SK-N-MC (cell line): ENCODE data around the gene DYNLT5.
"Not testable (repeated sequence)": the region's sequence is repeated elsewhere in the genome, so short reads cannot be mapped to it uniquely, and the experiment has no call there.

Source experiments
- DNase-seq: peaks from one replicate; pipeline ENCODE4 v3.0.0-alpha.2; 2011; ENCODE audit warnings: low read depth, low spot score
- H3K27ac ChIP-seq: fragments of 200-600 bp; sonication (generic); 2 replicates; pipeline ENCODE4 v1.5.1; 2016; ENCODE audit warnings: mixed run types
- H3K36me3 ChIP-seq: fragments of 200-600 bp; sonication (generic); 2 replicates; pipeline ENCODE4 v1.6.1; 2017; ENCODE audit warnings: antibody characterized with exemption, low read length, mixed read lengths; ENCODE audit not compliant: insufficient read depth
- H3K4me3 ChIP-seq: fragments of 200-600 bp; sonication (generic); 2 replicates; pipeline ENCODE4 v1.5.1; 2016
- H3K9ac ChIP-seq: fragments of 200-600 bp; sonication (generic); 2 replicates; pipeline ENCODE4 v1.8.0; 2017; ENCODE audit warnings: mixed run types, mixed read lengths; ENCODE audit not compliant: insufficient read length
- H3K9me3 ChIP-seq: fragments of 200-600 bp; sonication (generic); 2 replicates; pipeline ENCODE4 v1.6.1; 2017; ENCODE audit warnings: low read depth, mild to moderate bottlenecking, antibody characterized with exemption, low read length, moderate library complexity, mixed read lengths
- EZH2 ChIP-seq: fragments of 200-600 bp; sonication (generic); IDR thresholded peaks from one replicate; pipeline ENCODE4 v1.6.1; 2017; ENCODE audit warnings: antibody characterized with exemption
- FOXP2 ChIP-seq: optimal IDR thresholded peaks from 2 replicates; pipeline ENCODE3; 2011; ENCODE audit warnings: mild to moderate bottlenecking, moderate library complexity; ENCODE audit not compliant: insufficient read depth; ENCODE audit errors: extremely low read length, control extremely low read depth
- POLR2AphosphoS5 ChIP-seq: IDR thresholded peaks from 2 replicates; pipeline ENCODE4 v1.6.1; 2012; ENCODE audit warnings: mild to moderate bottlenecking, low read depth, low read length, borderline replicate concordance

The DYNLT5 gene

GRCh38 chr1:66729119-66729518 lies 23.1 kb upstream of the DYNLT5 start:
- DNase-seq = no peak
- Histone ChIP-seq H3K9ac (no peak overlapping the region), H3K36me3 (no peaks in the 10 kb centered on the region), H3K4me3 (peak overlapping the region; percentile 52), H3K9me3 (no peaks in the 10 kb centered on the region), H3K27ac (peak overlapping the region; percentile 88)
- TF ChIP-seq EZH2 (no peak), FOXP2 (peak; percentile 41)

GRCh38 chr1:66729523-66729922 lies 22.7 kb upstream of the DYNLT5 start:
- Histone ChIP-seq H3K9ac (no peak overlapping the region), H3K36me3 (no peaks in the 10 kb centered on the region), H3K27ac (peak overlapping the region; percentile 88), H3K9me3 (no peaks in the 10 kb centered on the region), H3K4me3 (peak overlapping the region; percentile 52)
- no peak for DNase-seq
- TF ChIP-seq EZH2 = no peak

- no peak overlapping the region for H3K9ac ChIP-seq
- no peaks in the 10 kb centered on the region for H3K36me3 ChIP-seq
- H3K9me3 ChIP-seq = no peaks in the 10 kb centered on the region
- no peak overlapping the region for H3K27ac ChIP-seq
- H3K4me3 ChIP-seq = no peak overlapping the region
- TF ChIP-seq EZH2 (no peak), POLR2AphosphoS5 (no peak), FOXP2 (no peak)
- DNase-seq = no peak
Observed at GRCh38 chr1:66730462-66730861, 21.8 kb upstream of the DYNLT5 start.

- Histone ChIP-seq H3K9me3 (no peaks in the 10 kb centered on the region), H3K27ac (no peak overlapping the region), H3K36me3 (no peaks in the 10 kb centered on the region), H3K4me3 (no peak overlapping the region), H3K9ac (no peak overlapping the region)
- TF ChIP-seq EZH2 (no peak), FOXP2 (no peak), POLR2AphosphoS5 (no peak)
- no peak for DNase-seq
Observed at GRCh38 chr1:66731170-66731865, 20.9 kb upstream of the DYNLT5 start.

- Histone ChIP-seq H3K9me3 (no peaks in the 10 kb centered on the region), H3K4me3 (peak overlapping the region; percentile 23; the same call in 1 of the 2 replicates), H3K9ac (peak overlapping the region; percentile 40), H3K36me3 (no peaks in the 10 kb centered on the region), H3K27ac (peak overlapping the region; percentile 71; the same call in 1 of the 2 replicates)
- DNase-seq = no peak
- no peak for TF ChIP-seq POLR2AphosphoS5
- TF ChIP-seq FOXP2 = no peak
- TF ChIP-seq EZH2 = no peak
Observed at GRCh38 chr1:66732407-66733166, 19.7 kb upstream of the DYNLT5 start.

- H3K36me3 ChIP-seq = no peaks in the 10 kb centered on the region
- TF ChIP-seq EZH2 (no peak), FOXP2 (no peak), POLR2AphosphoS5 (no peak)
- no peaks in the 10 kb centered on the region for H3K9me3 ChIP-seq
- no peak for DNase-seq
- H3K4me3 ChIP-seq = no peak overlapping the region; the same call in 1 of the 2 replicates
- H3K9ac ChIP-seq = peak overlapping the region; percentile 40
- H3K27ac ChIP-seq = peak overlapping the region; percentile 71; the same call in 1 of the 2 replicates
Observed at GRCh38 chr1:66733348-66734017, 18.8 kb upstream of the DYNLT5 start.

- not testable (repeated sequence) for H3K9me3 ChIP-seq, DNase-seq
Observed at GRCh38 chr1:66734531-66734930, 17.7 kb upstream of the DYNLT5 start.

GRCh38 chr1:66737836-66738235 lies 14.4 kb upstream of the DYNLT5 start:
- H3K36me3 ChIP-seq = 0 out of 2 replicates have a peak, but pooled peaks cover 1% of the 10 kb centered on the region
- H3K9me3 ChIP-seq = no peaks in the 10 kb centered on the region
- no peak overlapping the region for H3K4me3 ChIP-seq
- H3K9ac ChIP-seq = no peak overlapping the region
- peak overlapping the region; percentile 67; the same call in 1 of the 2 replicates for H3K27ac ChIP-seq
- DNase-seq = no peak
- TF ChIP-seq EZH2 (no peak), FOXP2 (no peak), POLR2AphosphoS5 (no peak)

More at GRCh38 chr1:66734531-66734930, 17.7 kb upstream of the DYNLT5 start:
- H3K27ac ChIP-seq, H3K9ac ChIP-seq, H3K36me3 ChIP-seq, H3K4me3 ChIP-seq: not testable (repeated sequence)
